GM19035 (cell line): ENCODE measurements around the gene CROCC2.

ENCODE experiments used
- ATAC-seq: cut with Tn5 transposase; IDR thresholded peaks from one replicate; pipeline ENCODE4 v1.9.1; 2021; ENCODE audit not compliant: unreplicated experiment

CROCC2 gene

DNA sequence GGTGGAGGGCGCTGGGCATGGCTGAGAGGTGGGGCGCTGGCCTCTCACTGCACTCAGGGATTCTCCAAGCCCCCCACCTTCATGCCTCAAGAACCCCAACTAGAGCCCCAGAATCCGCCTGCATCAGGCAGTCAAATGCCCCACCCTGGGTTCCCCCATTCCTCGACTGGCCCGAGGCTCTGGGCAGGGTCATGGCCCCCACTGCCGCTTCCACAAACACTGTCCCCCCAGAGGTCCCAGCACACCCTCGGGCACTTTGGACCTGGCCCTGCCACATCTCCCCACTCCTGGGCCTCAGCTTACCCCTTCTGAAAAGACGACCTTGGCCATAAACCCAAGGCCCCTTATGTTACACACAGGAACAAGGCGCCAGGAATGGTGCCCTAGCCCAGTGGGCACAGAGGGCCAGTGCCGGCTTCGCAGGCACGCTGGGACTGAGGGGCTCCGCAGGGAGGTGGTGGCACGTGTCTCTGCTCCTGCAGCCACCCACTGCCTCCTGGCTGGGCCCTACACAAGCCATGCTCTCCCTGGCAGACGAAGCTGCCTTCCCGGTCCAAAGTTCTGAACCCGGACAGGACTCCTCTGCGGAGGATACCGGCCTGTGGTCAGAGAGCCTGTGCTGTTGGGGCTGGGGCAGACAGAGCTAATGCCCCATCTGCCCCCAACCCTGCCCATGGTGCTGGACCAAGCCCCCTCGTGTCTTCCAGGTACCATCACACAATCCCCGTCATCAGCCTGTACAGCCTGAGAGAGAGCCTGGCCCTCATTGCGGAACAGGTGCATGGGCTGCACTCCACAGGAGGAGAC is 30.7 kb upstream of the CROCC2 start:
- no peak for ATAC-seq

DNA sequence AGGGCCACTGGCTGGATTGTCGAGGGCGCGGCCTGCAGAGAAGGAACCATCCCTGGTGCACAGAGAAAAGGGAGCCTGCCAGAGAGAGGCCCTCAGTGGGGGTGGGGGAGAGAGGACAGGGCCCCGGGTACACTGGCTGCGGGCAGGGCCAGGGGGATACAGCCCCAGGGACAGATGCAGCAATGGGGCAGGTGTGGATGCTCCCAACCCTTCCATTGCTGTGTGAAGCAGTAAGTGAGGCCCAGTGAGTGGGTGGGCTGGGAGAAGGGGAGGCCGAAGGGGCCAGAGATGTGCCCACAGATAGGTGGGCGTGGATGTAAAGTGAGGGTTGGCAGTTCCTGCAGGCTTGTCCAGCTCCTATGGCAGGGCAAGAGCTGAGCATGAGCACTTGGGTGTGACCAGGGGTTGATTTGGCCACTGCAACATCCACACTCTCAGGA is 30.1 kb upstream of the CROCC2 start:
- ATAC-seq = no peak

GRCh38 chr2:240876475-240877251 is 29.5 kb upstream of the CROCC2 start:
- ATAC-seq = no peak

GRCh38 chr2:240877460-240878340 is 28.4 kb upstream of the CROCC2 start:
- no peak for ATAC-seq

DNA sequence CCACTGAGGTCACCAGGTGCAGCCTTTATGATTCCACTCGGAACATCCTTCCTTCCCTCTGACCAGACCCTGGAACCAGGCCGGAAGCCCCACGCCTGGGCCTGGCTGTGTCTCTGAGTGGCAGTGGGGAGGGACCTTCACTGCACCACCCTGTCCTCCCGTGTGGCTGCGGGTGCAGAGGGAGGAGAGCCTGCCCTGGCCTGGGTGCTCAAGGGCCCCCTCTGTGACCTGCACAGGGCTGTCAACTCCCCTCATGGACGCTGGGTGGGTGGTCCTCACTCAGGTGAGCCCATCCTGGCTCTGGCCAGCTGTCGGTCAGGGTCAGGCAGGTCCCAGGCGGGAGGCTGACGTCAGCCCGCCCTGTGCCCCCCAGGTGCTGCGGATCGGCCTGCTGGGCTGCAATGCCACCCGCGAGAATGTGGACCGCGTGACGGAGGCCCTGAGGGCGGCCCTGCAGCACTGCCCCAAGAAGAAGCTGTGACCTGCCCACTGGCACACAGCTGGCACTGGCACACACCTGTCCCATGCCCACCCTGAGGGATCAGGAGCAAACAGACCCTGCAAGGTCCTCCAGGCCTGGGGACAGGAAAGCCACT is 27.7 kb upstream of the CROCC2 start:
- ATAC-seq = no peak

- no peak for ATAC-seq
Measured at GRCh38 chr2:240879105-240879504, 27.0 kb upstream of the CROCC2 start.

- no peak for ATAC-seq
Measured at GRCh38 chr2:240881913-240882312, 24.2 kb upstream of the CROCC2 start.

- no peak for ATAC-seq
Measured at GRCh38 chr2:240884221-240884620, 21.9 kb upstream of the CROCC2 start.

GRCh38 chr2:240884745-240885144 is 21.4 kb upstream of the CROCC2 start:
- ATAC-seq = no peak

DNA sequence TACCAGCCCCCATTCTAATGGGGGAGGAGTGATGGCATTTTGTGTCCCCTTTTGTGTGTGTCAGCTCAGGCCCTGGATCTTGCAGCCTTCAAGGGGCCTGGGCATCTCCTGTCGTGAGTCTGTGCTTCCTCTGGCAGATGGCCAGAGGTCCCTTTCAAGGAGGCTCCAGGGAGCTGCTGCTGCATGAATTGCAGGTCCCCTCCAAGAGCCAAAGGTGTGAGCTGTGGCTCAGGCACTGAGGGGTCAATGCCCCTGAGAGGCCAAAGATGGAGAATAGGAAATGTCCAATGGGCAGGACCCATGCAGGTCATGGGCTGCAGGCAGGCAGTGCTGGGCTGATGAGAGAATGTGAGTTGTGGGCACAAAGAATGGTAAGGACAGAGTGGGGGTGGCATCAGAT is 20.6 kb upstream of the CROCC2 start:
- ATAC-seq = no peak

DNA sequence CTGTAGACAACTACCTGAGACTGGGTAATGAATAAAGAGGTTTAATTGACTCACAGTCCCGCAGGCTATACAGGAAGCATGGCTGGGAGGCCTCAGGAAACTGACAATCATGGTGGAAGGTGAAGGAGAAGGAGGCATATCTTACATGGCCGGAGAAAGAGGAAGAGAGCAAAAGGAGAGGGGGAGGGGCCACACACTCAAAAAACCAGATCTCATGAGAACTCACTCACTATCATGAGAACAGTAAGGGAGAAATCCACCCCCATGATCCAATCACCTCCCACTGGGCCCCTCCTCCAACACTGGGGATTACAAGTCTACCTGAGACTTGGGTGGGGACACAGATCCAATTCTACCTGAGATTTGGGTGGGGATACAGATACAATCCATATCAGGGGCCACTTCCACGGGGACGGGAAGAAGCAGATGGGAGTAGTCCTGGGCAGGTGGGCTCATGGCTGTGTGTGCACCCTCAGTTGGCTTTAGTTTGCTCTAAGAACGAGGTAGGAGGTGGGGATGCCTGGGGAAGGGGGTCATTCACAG is 20.0 kb upstream of the CROCC2 start:
- no peak for ATAC-seq

DNA sequence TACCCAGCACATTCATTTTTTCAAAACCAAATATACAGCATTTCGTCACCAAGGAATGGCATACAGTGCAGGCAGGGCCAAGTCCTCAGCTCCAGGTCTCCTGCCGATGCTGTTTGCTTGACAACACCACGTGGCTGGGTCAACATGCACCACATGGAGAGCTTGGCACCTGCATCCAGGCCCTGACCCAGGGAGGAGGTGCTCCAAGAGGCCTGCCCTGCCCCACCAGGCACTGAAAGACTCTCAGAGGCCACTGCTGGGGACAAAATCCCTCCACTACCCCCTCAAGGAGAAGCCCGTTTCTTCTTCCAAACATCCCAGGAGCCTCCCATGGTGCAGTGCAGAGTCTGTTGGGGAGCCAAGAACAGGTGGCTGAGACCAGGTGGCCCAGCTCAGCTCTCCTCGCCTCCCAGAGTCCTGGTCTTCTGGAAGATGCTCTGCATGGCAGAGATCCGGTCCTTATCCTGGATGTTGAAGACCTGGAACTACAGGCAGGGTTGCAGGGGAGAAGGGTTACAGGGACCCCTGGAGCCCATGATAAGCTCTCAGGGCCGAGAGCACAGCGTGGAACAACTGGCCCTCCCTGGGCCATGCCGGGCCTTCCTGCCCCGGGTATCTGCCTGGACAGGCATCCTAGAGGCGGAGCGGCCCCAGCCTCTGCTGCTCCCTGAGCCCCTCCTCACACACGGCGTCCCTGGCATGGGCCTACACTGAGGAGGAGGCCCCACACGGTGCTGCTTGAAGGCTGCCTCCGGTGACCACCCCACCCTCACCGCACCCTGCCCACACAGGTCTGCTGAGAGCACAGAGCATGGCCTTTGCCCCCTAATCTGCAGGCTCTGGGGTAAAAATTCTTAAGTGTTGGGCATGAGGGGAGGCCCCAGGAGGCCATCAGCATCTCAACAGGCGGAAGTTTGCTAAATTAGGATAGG is 19.2 kb upstream of the CROCC2 start:
- no peak for ATAC-seq

- no peak for ATAC-seq
Measured at GRCh38 chr2:240887631-240888030, 18.5 kb upstream of the CROCC2 start.

- no peak for ATAC-seq
Measured at GRCh38 chr2:240888130-240888889, 17.8 kb upstream of the CROCC2 start.

DNA sequence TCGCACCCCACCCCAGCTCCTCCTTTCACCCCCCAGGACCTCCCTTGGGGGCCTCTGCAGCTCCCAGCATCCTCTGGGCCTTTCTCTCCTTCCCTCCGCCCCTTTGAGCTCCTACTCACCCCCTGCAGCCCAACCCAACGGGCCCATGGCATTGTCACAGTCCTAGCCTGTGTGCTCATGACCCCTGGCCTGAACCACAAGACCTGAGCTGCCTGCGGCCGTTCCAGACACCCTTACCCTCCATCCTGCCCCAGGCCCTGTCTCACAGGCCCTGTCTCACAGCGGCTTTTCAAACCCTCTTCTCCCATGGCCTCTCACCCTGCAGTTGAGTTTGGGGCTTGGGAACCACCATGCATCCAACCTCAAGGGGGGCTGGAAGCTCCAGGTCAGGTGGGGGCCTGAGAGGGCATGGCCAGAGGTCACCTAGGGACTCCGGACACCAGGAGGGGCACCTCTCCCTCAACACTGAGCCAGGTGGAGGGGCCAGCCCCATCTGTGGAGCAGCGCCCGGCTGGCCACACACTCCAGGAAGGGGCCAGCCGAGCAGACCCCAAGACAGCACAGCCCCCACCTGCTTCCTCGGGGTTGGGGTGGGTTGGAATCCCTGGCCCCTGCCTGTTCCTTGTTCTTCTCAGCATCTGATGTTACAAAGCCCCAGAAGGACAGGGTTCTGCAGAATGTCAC is 17.1 kb upstream of the CROCC2 start:
- ATAC-seq = no peak

- no peak for ATAC-seq
Measured at GRCh38 chr2:240889601-240890560, 16.3 kb upstream of the CROCC2 start.

GRCh38 chr2:240890691-240891090 is 15.4 kb upstream of the CROCC2 start:
- ATAC-seq = no peak
